HG03103 (cell line): ENCODE results near the gene GRM8.

ENCODE experiments used
- ATAC-seq: cut with Tn5 transposase; IDR thresholded peaks from one replicate; pipeline ENCODE4 v1.9.1; 2021; ENCODE audit warnings: low read depth; ENCODE audit not compliant: unreplicated experiment

GRM8 gene

DNA sequence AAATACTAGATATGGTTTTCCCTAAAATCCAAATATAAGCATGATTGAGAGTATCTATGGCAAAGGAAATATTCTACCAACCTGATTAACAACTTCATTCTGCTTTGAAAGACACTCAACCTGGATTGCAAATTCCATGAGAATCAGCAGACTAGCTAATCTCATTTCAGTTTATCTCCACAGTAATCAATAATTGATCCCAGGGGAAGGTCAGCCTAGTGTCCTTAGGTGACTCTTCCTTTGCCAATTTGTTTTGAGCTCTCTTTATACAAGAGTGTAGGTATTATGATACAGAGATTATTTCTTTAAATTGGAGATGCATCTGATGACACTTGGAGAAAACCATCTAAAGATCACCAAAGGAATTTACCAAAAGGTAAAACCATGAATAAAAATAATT lies 100.3 kb downstream of the GRM8 start:
- no peak for ATAC-seq

DNA sequence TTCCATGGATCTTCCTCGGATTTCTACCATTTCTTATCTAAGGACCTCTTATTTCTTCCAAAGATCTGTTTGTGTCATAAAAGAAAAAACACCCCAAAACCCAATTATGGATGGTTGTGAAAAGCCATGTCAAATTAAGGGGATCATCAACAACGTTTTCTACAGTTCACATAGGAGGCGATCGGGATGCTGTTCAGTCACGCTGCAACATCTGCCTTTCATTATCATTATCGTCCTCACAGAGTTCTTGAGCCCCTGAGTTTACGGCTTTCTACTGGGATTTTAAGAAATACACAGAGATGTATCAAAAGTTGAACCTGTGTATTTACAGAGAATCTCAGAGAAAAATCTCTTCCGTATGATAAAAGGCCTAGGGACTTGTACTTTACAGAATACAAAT lies 101.4 kb downstream of the GRM8 start:
- ATAC-seq = no peak

DNA sequence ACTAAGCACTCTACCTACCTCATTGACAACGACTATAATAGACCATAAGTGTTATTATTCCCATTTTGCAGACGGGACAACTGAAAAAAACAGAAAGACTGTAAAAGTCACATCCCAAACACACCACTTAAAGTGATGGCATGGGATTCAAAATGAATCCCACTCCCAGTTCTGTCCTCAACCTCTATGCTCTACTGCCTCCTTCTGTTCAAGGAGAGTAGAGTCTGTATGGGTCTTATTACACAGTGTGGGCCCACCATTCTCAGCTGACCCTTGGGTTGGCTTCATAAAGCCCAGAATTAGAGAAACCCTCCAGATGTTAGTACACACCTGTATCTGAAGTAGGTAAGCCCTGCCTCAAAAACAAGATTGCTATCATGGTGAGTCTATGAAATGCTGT lies 102.2 kb downstream of the GRM8 start:
- no peak for ATAC-seq

DNA sequence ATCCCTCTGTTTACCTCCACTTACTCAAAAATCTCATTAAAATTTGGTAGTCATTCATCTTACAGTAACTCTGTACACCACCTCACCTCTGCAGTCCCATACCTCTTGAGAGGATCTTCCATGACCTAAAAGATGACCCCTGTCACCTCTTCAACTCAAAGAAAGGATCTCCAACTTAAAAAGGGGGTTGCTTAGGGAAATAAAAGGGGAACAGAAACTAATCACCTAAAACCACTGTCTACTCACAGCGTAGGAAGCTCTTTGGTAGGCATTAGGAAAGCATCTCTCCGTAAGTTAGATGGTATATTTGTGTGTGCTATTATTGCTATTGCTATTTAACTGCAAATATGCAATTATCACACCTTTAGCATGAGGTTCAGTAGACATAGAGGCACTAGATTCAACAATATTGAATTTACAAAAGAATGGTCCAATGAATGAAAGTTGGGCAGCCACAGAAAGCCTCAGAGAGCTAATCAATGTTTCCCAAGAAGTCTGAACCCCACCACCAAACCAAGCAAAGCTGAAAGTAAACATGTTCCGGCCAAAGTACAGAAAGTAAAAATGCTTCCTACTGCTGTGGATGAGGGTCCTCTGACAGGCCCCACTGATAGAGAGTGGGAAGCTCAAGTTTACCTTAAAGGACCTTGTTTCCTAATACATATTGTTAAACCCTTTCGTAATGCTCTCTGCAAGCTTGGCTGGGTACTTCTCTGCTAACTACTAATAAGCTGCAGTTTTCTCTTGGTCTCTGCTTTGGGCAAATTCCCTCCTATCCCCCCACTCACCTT lies 105.8 kb downstream of the GRM8 start:
- ATAC-seq = peak; percentile 60

DNA sequence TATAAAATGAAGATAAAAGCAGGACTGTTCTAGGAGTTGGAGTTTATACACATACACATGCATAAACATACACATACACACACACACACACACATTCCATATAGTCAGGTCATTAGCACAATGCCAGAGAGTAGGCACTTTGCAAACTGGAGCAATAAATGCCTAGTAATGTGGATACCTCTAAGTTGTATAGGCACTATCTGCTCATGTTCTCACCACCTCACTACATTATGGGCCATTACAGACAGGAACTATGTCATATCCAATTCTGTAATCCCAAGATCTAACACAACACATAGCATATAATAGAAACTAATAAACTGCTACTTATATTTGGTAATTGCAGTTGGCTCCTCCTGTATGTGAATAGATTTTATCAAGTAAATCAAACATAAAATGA lies 115.6 kb downstream of the GRM8 start:
- ATAC-seq = no peak

DNA sequence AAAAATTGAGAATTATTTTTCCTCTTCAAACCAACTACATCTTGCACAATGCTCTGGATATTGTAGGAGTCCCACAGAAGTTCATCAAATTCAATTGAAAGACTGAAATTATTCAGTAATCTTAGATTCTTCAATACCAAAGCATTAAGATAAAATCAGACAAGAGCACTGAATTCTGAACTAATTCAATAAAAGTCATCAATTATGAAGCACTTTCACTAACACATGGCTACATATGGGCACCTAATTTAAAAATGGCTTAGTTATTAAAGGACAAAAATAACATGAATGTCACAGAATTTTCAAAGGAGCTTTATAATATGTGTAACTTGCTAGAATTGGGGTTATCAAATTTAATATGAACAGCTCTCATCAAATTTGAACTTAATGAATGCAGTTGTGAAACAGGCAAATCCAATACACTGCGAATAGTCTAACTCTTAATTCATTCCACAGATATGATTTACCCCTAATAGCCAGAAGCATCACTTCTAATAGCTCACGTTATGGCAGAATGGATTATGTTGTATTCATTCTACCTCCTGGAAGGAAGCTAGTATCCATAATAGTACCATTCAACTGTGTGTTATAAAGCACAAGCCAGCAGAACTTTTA lies 116.8 kb downstream of the GRM8 start:
- ATAC-seq = no peak

DNA sequence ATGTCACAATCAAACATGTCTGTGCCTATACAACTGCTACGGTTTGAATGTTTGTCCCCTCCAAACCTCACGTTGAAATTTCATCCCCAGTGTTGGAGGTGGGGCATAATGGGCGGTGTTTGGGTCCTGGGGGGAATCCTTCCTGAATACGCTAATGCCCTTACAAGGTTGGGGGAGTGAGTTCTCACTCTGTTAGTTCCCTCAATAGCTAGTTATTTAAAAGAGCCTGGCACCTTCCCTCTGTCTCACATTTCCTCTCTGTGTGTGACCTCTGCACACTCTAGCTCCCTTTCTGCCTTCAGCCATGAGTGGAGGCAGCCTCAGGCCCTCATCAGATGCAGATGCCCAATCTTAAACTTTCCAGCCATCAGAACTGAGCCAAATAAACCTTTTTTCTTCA lies 129.5 kb downstream of the GRM8 start:
- ATAC-seq = no peak

DNA sequence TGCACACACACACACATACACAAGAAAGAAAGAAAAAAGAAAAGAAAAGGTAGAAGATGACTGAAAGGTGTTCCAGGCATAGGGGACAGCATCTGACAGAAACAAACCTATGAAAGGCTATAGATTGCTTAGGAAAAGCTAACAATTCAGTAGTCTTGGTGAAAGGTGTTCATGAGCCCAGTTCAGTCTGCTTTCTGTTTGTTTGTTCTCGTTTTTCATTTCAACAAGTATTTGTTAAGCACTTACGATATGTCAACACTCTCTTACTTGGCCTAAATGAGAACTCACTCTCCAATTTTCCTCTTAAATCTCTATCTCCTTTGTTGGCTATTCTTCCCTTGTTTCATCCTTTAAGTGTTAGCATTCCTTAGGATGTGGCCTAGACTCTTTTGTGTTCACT lies 133.2 kb downstream of the GRM8 start:
- ATAC-seq = no peak

DNA sequence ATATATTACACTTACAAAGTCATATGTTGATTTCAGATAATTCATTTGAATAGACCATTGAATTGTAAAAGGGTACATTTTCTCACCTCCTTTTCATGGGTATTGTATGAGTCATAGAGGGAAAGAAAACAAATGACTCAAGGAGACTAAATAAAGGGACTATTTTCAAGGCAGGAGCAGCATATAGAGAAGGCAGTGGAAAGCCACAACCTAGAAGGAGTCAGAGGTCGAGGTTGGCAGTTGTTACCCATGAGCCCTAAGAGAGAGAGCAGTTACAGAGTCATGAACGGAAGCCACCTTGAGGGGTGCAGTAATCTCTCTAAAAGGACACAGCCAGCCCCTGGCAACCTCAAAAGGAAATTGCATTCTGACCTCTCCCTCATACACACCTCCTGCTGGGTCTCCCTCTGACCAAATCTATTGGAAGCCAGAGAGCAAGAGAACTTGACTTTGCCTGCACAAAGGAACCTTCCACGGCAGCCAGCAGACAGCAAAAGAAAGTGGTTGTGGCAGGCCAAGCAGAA lies 137.9 kb downstream of the GRM8 start:
- no peak for ATAC-seq

DNA sequence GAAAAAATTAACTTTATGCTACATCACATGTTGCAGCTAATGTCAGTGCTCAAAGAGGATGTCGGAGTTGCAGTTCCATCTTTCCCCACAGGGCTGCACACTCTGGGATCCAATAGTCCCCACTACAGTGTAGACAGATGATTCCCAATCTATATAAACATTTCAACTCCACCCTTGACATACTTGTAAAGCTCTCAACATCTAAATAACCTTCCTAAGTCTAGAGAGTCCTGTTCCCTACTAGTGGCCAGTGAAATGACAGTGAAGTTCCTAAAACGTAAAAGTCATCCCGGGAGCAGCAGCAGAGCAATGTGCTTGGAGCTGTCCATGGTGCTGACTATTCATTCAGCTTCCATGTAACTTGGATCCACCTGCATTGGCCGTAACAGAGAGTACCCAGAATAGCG lies 145.1 kb downstream of the GRM8 start:
- peak; percentile 89 for ATAC-seq

DNA sequence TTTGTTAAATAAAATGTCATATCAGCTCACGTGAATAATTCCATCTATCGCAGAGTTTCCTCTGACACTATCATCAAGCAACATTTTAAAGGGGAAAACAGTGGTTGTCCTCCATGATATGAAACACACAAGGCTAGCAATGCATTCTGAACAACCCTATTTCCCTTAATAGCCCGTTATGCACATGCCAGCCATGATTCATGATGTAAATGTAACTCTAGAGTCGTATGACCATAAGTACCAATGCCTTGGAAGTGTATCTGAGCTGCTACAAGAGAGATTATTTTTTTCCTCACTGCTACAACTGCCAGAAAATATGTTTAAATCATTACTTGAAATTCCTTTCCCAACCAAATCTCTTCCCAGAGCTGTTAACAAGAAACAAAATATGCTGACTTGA lies 159.4 kb downstream of the GRM8 start:
- no peak for ATAC-seq

DNA sequence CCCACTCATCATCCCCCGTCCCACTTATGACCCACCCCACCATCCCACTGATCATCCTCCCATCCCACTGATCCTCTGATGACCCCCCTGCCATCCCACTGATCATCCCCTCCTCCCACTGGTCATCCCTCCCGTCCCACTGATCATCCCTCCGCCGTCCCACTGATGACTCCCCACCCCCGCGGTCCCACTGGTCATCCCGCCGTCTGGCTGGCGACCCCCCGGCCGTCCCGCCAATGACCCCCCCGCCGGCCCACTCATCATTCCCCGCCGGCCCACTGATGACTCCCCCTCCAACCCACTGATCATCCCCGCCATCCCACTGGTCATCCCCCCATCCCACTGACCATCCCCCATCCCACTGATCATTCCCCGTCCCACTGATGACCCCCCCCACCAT lies 161.1 kb downstream of the GRM8 start:
- no peak for ATAC-seq

DNA sequence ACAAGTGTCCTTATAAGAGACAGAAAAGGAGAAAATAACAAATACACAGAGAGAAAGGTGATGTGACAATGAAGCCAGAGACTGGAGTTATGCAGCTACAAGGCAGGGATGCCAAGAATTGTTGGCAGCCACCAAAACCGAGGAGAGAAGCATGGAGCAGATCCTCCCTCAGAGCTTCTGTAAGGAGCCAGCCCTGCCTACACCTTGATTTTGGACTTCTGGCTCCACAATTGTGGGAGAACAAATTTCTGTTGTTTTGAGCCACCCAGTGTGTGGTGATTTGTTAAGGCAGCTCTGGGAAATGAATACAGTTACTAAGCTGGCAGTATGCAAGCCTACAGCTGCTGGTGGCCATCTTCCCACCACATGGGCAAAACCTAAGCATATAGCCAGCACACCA lies 163.6 kb downstream of the GRM8 start:
- ATAC-seq = no peak

DNA sequence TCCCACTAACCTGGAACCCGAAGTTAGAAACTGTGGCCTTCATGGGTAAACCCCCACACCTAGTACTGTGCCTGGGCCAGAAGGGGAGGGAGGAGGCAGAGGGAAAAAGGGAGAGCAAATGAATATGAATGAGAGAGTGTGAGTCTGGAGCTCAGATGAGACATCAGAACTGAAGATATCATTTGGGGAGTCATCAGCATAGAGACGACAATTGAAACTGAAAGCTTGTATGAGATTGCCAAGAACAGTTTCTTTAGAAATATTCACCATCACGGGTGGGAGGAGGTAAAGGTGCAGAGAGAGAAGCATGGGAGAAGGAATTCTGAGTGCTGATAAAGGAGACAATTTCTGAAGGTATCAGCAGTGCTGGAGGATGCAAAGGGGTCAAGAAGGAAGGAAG lies 171.2 kb downstream of the GRM8 start:
- ATAC-seq = no peak

DNA sequence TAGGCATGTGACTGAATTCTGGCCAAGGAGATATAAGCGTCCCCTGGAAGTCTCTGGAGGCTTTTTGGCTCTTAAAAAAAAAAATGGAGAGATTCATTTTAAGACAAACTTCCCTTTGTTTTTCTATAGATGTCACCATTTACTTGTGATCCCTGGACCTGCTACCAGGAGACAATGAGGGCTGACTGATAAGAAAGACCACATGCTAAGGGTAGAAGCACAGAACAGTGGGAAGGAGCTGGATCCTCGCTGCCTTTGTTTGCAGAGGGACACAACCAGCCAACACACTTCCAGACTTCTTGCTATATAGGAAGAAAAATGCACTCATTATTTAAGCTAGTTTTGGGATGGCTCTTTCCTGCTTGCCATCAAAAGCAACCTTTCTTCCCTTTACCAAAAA lies 172.2 kb downstream of the GRM8 start:
- ATAC-seq = no peak

DNA sequence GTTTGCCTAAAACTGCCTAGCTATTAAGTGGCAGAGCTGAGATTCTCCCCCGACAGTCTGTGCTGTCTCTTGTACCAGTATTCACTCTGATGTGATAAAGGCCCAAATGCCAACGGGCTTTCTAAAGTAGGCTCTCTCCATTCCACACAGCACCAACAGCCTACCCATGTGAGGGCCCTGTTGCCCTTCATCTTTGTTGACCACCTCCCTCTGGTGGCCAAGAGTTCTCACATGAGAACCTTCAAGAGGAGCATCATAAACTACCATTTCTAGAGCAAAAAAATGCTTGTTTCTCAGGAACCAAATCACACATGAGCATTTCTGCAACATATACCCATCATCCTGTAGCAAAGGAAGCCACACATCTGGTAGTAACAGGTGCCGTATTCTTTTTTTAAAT lies 185.8 kb downstream of the GRM8 start:
- no peak for ATAC-seq

DNA sequence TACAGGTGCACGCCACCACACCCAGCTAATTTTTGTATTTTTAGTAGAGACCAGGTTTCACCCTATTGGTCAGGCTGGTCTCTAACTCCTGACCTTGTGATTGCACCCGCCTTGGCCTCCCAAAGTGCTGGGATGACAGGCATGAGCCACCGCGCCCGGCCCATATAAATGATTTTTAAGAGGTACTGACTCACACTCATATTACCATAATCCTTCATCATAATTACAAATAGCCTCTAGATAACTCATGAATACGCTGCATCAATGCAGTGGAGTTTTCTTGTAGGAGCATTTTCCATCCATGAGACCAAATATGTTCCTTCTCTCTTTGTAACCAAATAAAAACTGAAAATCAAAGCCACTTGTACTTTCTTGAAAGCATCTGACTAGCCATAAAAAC lies 193.3 kb downstream of the GRM8 start:
- ATAC-seq = no peak

DNA sequence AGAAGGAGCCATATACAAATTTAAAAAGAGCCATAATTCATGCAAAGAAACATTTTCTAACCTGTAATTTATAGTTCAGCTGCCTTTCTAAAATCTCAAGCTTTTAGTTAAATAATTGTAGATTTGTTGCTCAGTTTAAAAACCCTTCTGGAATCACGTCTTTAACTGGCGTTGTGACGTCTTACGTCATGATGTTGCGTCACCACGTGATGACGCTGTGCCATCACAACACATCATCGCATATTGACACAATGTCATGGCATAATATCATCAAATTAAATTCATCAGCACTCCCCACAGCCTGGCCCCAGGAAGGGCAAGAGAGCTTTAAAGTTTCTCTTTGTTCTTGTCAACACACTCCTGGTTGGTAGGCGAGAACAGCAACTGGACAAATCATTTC lies 194.8 kb downstream of the GRM8 start:
- no peak for ATAC-seq

DNA sequence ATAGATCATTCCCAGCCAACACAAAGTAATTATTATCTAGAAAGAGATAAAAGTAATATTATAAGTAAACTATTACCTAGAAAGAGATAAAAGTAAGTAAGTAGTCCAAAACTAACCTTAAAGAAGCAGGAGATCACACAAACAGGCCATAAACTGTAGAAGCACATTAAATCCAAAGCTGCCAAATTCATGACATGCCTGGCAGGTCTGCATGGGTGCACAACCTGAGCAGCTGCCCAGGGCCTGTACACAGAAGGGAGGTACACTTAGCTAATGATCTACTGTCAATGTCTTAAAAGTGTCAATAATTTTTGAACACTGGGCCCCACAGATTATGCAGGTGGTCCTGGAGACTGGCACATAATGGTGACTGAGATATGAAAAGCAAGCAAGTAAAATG lies 196.5 kb downstream of the GRM8 start:
- no peak for ATAC-seq

DNA sequence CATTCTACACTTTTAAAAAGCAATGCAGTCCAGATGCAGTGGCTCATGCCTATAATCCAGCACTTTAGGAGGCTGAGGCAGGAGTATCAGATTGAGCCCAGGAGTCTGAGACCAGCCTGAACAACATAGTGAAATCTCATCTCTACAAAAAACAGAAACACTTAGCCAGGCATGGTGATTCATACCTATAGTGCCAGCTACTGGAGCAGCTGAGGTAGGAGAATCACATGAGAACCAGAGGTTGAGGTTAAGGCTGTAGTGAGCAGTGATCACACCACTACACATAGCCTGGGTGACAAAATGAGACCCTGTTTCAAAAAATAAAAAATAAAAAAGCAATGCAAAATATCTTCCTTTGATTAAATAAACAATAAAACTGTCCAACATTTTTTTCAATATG lies 205.2 kb downstream of the GRM8 start:
- ATAC-seq = no peak

DNA sequence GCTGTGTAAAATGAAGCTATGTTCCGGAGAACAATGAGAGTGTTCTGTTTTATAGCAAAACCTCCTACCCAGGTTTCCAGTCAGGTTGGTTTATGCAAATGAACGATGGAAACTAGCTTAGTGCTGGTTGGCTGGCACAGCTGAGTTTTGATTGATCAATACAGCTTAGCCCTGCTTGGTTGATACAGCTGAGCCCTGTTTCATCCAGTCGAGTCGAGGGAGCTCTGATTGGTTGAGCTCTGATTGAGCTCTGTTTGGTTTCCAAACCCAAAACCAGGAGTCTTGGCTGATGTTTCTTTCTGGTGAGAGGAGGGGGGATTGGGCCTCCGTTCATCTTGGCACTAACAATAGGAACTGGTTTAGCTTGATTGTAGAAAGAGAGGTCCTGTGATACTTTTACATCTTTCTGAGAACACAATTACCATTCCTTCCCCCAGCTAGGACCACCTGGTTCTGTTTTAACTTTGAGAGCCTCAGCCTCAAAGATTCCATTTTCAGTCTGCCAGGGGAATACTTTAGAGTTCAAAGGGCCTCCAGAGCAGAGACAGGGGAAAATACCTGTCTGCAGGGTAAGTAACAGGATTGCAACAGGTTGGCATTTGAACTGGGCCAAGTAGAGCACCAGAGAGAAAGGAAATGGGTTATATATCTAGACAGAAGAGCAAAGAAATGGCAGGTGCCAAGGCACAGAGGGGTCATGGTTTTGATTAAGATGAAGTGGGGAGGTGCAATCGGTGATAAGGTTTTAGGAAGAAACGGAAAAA lies 210.9 kb downstream of the GRM8 start:
- no peak for ATAC-seq

DNA sequence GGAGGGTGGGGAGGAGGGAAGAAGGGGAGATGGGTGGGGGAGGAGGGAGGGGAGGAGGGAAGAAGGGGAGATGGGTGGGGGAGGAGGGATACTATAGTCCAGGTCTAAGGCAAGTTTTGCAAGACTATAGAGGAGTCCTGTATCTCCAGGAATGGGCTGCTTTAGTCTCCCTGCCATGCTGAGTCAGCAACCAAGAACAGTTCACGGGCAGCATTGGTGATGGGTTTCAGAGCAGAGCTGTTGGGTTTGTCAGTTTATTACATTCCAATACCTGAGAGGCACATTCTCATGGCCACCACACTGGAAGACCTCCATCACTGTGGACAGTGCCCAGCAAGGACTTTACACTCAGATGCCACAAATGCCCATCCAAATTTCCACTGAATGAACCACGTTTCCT lies 212.7 kb downstream of the GRM8 start:
- no peak for ATAC-seq
